Measurements from ENCODE around the gene CHAC1.

Gene CHAC1

GRCh38 chr15:40925495-40925862 is 27.8 kb upstream of the CHAC1 start:
- no peak for DNase-seq

- DNase-seq: no peak
Observed at GRCh38 chr15:40925863-40926658, 27.2 kb upstream of the CHAC1 start.

GRCh38 chr15:40926659-40927494 is 26.4 kb upstream of the CHAC1 start:
- no peak for DNase-seq

GRCh38 chr15:40927495-40927872 is 25.8 kb upstream of the CHAC1 start:
- DNase-seq: no peak

GRCh38 chr15:40927873-40928806 is 25.1 kb upstream of the CHAC1 start:
- DNase-seq: no peak

GRCh38 chr15:40928821-40929659 is 24.2 kb upstream of the CHAC1 start, which contains the start of gene DLL4:
DLL4 (plus strand) TSS chr15:40929340; CDS start chr15:40929669, 329 bp downstream.
- DNase-seq: peak; percentile 28

- DNase-seq: no peak
Observed at GRCh38 chr15:40929660-40930429, 23.4 kb upstream of the CHAC1 start.

GRCh38 chr15:40930430-40931299 is 22.6 kb upstream of the CHAC1 start:
- peak; percentile 30 for DNase-seq

- no peak for DNase-seq
Observed at GRCh38 chr15:40931300-40932142, 21.8 kb upstream of the CHAC1 start.

- DNase-seq: no peak
Observed at GRCh38 chr15:40932156-40932555, 21.1 kb upstream of the CHAC1 start.

- no peak for DNase-seq
Observed at GRCh38 chr15:40932649-40933516, 20.4 kb upstream of the CHAC1 start.

- DNase-seq: no peak
Observed at GRCh38 chr15:40933517-40933902, 19.8 kb upstream of the CHAC1 start.

- no peak for DNase-seq
Observed at GRCh38 chr15:40934457-40934856, 18.8 kb upstream of the CHAC1 start.

GRCh38 chr15:40936234-40936708 is 17.0 kb upstream of the CHAC1 start:
- DNase-seq: no peak

- no peak for DNase-seq
Observed at GRCh38 chr15:40936709-40937666, 16.3 kb upstream of the CHAC1 start.

GRCh38 chr15:40937762-40938535 is 15.3 kb upstream of the CHAC1 start:
- no peak for DNase-seq
